GM23338 (cell line): ENCODE measurements around the gene NRDE2.

Source experiments
- CREB1 ChIP-seq: fragments of 250-450 bp; sonication (Bioruptor Pico); IDR thresholded peaks from 2 replicates; pipeline ENCODE4 v1.5.0; 2020; ENCODE audit warnings: low read depth, mild to moderate bottlenecking, moderate library complexity
- EZH2 ChIP-seq: fragments of 200-600 bp; sonication (generic); IDR thresholded peaks from one replicate; pipeline ENCODE4 v1.8.0; 2017; ENCODE audit warnings: antibody characterized with exemption, mild to moderate bottlenecking, low read depth; ENCODE audit not compliant: unreplicated experiment
- POLR2AphosphoS5 ChIP-seq: IDR thresholded peaks from 2 replicates; pipeline ENCODE4 v1.6.1; 2016; ENCODE audit warnings: antibody characterized with exemption, low read depth
- TF ChIP-seq, protein P1 (sequence below), 2 experiments: fragments of 200-600 bp in 1 of 2; sonication (generic) in 1 of 2; conservative IDR thresholded peaks; 2 replicates each; pipeline versions ENCODE4 v1.5.1 to v1.6.1; 2016 to 2017; ENCODE audit warnings: antibody characterized with exemption in 2 of 2, low read depth in 2 of 2, mild to moderate bottlenecking in 2 of 2, moderate library complexity in 1 of 2

DNA sequence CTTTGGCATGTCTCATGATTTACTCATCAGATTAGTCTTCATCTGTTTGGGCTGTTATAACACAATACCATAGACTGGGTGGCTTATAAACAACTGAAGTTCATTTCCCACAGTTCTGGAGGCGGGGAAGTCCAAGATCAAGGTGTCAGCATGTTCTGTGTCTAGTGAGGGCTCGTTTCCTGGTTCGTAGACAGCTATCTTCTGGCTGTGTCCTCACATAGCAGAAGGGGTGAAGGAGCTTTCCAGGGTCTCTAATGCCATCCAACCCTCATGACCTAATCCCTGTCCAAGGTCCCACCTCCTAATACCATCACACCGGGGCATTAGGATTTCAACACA is 30.8 kb upstream of the NRDE2 start:
- TF ChIP-seq, protein P1, sequence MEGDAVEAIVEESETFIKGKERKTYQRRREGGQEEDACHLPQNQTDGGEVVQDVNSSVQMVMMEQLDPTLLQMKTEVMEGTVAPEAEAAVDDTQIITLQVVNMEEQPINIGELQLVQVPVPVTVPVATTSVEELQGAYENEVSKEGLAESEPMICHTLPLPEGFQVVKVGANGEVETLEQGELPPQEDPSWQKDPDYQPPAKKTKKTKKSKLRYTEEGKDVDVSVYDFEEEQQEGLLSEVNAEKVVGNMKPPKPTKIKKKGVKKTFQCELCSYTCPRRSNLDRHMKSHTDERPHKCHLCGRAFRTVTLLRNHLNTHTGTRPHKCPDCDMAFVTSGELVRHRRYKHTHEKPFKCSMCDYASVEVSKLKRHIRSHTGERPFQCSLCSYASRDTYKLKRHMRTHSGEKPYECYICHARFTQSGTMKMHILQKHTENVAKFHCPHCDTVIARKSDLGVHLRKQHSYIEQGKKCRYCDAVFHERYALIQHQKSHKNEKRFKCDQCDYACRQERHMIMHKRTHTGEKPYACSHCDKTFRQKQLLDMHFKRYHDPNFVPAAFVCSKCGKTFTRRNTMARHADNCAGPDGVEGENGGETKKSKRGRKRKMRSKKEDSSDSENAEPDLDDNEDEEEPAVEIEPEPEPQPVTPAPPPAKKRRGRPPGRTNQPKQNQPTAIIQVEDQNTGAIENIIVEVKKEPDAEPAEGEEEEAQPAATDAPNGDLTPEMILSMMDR (conservative IDR thresholded peaks at IDR 0.05; ENCODE audit: low read depth in 2 of 2), result no peak
- TF ChIP-seq CREB1 (CRISPR knock-in tag) (no peak), EZH2 (no peak), POLR2AphosphoS5 (no peak)
